ENCODE results near the gene GJB5. TPM values are rescaled to one million over a fixed set of nuclear protein-coding genes. Genes with fewer than 3 reads are reported as not detected.

The GJB5 gene
- total RNA-seq, 6 donors from 2014 or later = 0.17 to 0.89 (median 0.30) TPM; not detected in 3

DNA sequence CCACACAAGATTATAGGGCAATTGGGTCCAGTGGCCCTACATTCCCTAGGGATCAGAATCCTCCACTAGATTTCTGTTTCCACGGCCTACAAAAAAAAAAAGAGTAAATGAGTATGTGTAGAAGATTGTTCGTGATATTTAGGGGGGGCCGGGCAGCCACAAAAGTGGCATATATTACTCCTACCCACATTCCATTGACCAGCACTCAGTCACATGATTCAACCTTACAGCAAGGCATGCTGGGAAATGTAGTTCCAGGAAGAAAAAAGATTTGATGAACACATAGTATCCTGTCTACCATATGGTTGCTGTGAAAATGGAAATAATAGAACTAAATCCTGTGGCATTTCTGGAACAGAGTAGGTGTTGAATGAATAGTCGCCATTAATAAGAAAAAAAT is 43.4 kb upstream of the GJB5 start:
- DNase-seq = no peak

DNA sequence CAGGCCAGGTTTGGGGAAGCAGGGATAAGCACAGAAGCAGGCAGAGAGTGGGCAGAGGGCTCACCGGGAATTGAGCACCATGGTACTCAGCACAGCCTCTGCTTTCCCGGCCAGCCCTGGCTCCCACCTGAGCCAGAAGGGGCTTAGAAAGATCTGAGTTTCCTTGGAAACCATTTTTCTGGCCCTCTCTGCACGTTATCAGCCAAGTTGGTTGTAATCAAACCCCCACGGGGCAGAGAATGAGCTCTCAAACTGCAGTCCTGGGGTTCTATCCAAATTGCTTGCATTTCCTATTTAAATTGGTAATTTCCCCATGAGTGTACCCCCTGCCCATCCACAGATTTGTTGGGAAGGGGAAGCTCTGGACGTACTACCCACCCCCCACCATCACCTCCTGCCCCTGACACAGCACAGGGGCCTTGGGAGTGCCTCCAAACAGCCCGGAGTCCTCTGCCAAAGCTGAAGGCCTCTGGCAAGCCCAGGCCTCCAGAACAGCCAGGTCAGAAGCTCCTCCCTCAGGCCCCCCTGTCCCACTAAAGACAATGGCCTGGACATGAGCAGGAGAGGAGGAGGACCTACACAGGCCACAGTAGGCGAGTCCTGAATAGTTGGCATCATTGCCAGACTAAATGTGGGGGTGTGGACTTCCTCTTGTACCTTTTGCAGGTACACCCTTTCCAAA is 42.7 kb upstream of the GJB5 start:
- TF ChIP-seq EP300 (IDR thresholded peaks at IDR 0.05) (no peak), POLR2AphosphoS5 (IDR thresholded peaks at IDR 0.05) (no peak), POLR2A (IDR thresholded peaks at IDR 0.05) (no peak)
- TF ChIP-seq, protein P1, sequence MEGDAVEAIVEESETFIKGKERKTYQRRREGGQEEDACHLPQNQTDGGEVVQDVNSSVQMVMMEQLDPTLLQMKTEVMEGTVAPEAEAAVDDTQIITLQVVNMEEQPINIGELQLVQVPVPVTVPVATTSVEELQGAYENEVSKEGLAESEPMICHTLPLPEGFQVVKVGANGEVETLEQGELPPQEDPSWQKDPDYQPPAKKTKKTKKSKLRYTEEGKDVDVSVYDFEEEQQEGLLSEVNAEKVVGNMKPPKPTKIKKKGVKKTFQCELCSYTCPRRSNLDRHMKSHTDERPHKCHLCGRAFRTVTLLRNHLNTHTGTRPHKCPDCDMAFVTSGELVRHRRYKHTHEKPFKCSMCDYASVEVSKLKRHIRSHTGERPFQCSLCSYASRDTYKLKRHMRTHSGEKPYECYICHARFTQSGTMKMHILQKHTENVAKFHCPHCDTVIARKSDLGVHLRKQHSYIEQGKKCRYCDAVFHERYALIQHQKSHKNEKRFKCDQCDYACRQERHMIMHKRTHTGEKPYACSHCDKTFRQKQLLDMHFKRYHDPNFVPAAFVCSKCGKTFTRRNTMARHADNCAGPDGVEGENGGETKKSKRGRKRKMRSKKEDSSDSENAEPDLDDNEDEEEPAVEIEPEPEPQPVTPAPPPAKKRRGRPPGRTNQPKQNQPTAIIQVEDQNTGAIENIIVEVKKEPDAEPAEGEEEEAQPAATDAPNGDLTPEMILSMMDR (IDR thresholded peaks at IDR 0.05) = no peak
- no peaks in the 10 kb centered on the region for H3K36me3 ChIP-seq
- H3K4me3 ChIP-seq = no peak overlapping the region
- no peak for DNase-seq
- ATAC-seq (ENCODE audit: low FRiP score in 2 of 2) = no peak
- H3K27ac ChIP-seq = no peak overlapping the region
- WGBS, 2 donors = 66 to 67% methylated on average over 5 to 7 of the region's 7 CpGs
- no peaks in the 10 kb centered on the region for H3K4me1 ChIP-seq
- H3K27me3 ChIP-seq = no peaks in the 10 kb centered on the region
- no peaks in the 10 kb centered on the region for H3K9me3 ChIP-seq

More for the DNA sequence above, 43.4 kb upstream of the GJB5 start:
- no peak for ATAC-seq (ENCODE audit: low FRiP score in 2 of 2)
- Histone ChIP-seq H3K36me3 (no peaks in the 10 kb centered on the region), H3K27ac (no peak overlapping the region), H3K27me3 (no peaks in the 10 kb centered on the region), H3K4me3 (no peak overlapping the region), H3K4me1 (no peaks in the 10 kb centered on the region), H3K9me3 (no peaks in the 10 kb centered on the region)
- WGBS, 2 donors = 87 to 89% methylated on average over 4 of the region's 4 CpGs
- TF ChIP-seq POLR2A (IDR thresholded peaks at IDR 0.05) = no peak
- TF ChIP-seq, protein P1 (IDR thresholded peaks at IDR 0.05) = no peak

DNA sequence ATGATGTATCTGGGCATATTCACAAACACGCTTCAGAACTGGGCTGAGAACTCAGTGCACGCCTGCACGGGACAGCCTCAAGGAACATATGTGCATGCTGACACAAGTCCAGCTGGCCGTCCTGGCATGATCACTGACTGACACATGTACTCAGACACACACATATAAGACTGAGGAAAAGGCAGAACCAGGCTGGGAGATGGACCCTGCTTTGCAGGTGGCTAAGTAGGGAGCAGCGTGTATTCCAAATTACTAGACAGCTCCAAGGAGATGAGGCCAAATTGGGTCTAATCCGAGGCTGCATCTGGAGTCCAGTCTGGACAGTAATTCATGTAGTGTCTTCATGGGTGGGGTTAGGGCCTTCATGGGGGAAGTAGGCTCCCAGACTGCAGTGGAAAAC is 41.4 kb upstream of the GJB5 start:
- no peak overlapping the region for H3K4me3 ChIP-seq
- DNase-seq = no peak
- WGBS, 2 donors = 86 to 87% methylated on average over 6 of the region's 6 CpGs
- no peaks in the 10 kb centered on the region for H3K4me1 ChIP-seq
- peak in 1 of 2 donors; percentile 14 for ATAC-seq (ENCODE audit: low FRiP score in 2 of 2)
- H3K27me3 ChIP-seq = no peaks in the 10 kb centered on the region
- TF ChIP-seq POLR2A (IDR thresholded peaks at IDR 0.05) (no peak), POLR2AphosphoS5 (IDR thresholded peaks at IDR 0.05) (no peak), EP300 (IDR thresholded peaks at IDR 0.05) (no peak)
- TF ChIP-seq, protein P1 (IDR thresholded peaks at IDR 0.05) = no peak
- H3K36me3 ChIP-seq = no peaks in the 10 kb centered on the region
- no peak overlapping the region for H3K27ac ChIP-seq
- no peaks in the 10 kb centered on the region for H3K9me3 ChIP-seq

DNA sequence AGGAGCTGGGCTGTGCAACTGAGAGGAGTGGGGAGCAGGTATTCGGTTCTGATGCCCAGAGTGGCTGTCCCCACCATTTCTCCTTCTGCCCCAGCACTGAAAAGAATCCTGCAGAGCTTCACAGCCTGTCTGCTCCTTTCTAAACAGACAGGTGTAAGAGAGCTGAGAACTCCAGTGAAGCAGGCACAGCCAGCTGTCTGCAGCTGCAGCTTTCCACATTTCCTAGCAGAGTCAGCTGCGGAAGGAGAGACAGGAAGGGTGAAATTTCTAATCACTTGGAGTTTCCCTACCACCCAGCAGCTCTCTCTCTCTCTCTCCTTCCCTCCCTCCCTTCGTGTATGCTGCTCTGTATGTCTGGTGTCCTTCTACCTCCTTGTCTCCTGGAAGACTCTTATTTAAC is 40.5 kb upstream of the GJB5 start:
- ATAC-seq (ENCODE audit: low FRiP score in 2 of 2) = no peak
- Histone ChIP-seq H3K4me1 (no peaks in the 10 kb centered on the region), H3K36me3 (no peaks in the 10 kb centered on the region), H3K9me3 (no peaks in the 10 kb centered on the region), H3K4me3 (no peak overlapping the region), H3K27ac (no peak overlapping the region), H3K27me3 (no peaks in the 10 kb centered on the region)
- no peak for DNase-seq
- 25 to 46% methylated on average over 3 of the region's 3 CpGs for WGBS, 2 donors
- TF ChIP-seq EP300 (IDR thresholded peaks at IDR 0.05) = no peak
- TF ChIP-seq, protein P1 (IDR thresholded peaks at IDR 0.05) = no peak
- no peak for TF ChIP-seq POLR2A (IDR thresholded peaks at IDR 0.05)
- no peak for TF ChIP-seq POLR2AphosphoS5 (IDR thresholded peaks at IDR 0.05)

DNA sequence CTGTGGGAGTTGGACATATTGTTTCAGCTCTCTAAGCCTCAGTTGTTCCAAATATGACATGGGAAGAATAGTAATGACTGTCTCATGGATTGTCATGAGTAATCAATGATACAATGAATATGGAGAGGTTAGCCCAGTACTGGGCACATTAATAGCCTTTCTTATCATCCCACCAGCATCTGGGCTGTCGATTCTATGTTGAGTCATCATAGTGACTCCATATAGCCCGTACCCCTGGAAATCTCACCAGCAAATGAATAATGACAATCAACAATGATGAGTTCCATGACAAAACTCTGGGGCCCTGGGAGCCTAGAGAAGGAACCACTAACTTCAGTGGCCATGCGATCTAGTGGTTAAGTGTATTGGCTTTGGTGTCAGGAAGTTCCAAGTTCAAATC is 39.7 kb upstream of the GJB5 start:
- TF ChIP-seq, protein P1 (IDR thresholded peaks at IDR 0.05) = no peak
- TF ChIP-seq EP300 (IDR thresholded peaks at IDR 0.05) (no peak), POLR2AphosphoS5 (IDR thresholded peaks at IDR 0.05) (no peak)
- H3K36me3 ChIP-seq = no peaks in the 10 kb centered on the region
- no peaks in the 10 kb centered on the region for H3K4me1 ChIP-seq
- H3K9me3 ChIP-seq = no peaks in the 10 kb centered on the region
- H3K27ac ChIP-seq = no peak overlapping the region
- H3K4me3 ChIP-seq = no peak overlapping the region
- no peak for DNase-seq
- no peak for ATAC-seq (ENCODE audit: low FRiP score in 2 of 2)
- no peaks in the 10 kb centered on the region for H3K27me3 ChIP-seq
- 76 to 89% methylated on average over 3 of the region's 3 CpGs for WGBS, 2 donors
